ENCODE measurements around the gene ESR2. TPM values are rescaled to one million over a fixed set of nuclear protein-coding genes. Genes with fewer than 3 reads are reported as not detected.
"Not testable (repeated sequence)": the region's sequence is repeated elsewhere in the genome, so short reads cannot be mapped to it uniquely, and the experiment has no call there.

ESR2 gene
- total RNA-seq, 1 experiment from 2014 or later: not detected

DNA sequence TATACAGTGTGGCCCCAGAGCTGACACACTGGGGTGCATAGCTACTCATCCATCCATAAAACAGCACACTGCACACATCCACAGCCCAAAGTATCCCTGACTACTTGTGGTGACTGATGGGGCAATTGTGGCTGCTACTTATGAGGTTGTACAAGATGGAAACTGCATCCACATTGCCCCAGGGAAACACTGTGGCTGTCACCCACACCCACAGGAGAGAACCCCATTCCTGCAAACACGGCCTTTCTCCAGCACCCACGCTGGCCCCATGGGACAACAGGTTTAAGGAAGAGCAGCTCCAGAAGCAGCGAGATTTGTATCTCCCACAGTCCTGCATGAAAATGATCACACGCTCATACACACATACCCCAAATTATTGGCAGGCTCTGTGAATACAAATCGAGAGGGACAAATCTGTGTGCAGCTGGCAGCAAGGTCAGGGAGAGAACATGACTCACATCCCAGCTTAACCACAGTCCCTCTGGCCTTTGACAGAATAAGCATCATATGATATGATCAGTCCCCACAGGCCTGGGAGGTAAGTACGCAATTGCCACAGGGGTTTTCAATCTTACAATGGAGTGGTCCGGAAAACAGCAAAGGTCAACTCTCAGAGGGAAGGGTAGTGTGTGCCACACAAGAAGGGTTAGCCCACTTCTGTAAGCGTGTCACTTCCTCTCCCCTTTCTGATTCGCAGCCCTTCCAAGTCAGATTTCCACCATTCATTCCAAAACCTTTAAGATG, 61.9 kb downstream of the ESR2 start:
- no peak for DNase-seq (ENCODE audit: low spot score)
- in situ Hi-C loops (cut with HindIII; ENCODE audit: low sequenced_read_pairs): no loop called here

DNA sequence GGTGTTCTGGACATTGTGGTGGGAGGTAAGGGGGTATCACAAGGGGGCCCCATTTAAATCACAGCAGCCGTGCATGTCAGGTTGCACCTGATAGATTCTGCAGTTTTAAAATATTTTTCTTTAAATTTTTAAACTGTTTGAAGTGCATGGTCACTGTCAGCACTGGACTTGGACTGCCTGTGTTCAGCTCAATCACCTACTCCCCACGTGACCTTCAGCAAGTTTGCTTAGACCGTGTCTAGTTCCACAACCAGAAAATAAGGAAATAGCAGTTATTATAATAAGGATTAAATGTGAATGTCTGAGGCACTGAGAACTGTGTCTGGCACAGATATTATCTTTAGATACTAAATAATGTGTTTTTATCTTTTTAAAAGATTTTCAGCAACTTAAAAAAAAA, 64.7 kb downstream of the ESR2 start:
- DNase-seq (ENCODE audit: low spot score): no peak
- in situ Hi-C loops (cut with HindIII; ENCODE audit: low sequenced_read_pairs): no loop called here

DNA sequence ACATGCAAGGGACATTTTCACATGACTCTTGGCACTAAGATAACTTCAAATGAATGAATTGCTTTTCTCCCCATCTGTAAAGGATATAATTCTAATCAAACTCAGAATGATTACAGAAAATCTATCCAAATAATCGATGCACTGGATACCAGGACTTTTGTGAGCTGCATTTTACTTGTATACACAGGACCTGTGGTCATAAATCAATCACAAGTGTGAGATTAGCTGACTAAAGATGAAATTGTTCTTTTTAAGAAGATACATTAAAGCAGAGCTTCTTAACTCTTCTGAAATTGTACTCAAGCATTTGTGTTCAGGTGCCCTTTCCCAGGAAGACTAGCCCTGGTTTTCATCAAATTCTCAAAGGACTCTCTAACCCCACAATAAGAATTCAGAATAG, 66.3 kb downstream of the ESR2 start:
- DNase-seq (ENCODE audit: low spot score): no peak
- in situ Hi-C loops (cut with HindIII; ENCODE audit: low sequenced_read_pairs): no loop called here

DNA sequence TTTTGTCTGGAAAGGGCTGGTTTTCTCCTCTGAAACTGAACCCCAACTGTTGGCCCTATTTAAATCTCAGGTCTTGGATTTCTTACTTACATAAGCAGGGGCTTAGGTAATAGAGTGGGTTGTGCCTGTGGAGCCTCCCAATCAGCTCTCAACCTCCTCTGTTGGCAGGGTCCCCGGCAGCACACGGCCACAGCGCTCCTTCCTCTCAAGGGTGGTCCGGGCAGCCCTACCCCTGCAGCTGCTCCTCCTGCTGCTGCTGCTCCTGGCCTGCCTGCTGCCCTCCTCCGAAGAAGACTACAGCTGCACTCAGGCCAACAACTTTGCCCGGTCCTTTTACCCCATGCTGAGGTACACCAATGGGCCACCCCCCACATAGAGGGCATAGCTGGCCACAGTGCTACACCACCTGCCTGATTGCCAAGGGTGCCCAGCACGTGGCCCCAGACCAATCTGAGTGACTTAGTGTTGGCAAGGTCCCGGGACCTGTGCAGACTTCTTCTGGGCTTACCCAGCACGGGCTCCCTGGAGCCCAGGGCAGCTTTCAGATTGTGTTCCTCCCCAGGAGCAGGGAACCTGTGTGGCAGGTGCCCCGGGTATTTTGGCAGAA, 68.9 kb downstream of the ESR2 start:
- no peak for DNase-seq (ENCODE audit: low spot score)
- in situ Hi-C loops (cut with HindIII; ENCODE audit: low sequenced_read_pairs): no loop called here

DNA sequence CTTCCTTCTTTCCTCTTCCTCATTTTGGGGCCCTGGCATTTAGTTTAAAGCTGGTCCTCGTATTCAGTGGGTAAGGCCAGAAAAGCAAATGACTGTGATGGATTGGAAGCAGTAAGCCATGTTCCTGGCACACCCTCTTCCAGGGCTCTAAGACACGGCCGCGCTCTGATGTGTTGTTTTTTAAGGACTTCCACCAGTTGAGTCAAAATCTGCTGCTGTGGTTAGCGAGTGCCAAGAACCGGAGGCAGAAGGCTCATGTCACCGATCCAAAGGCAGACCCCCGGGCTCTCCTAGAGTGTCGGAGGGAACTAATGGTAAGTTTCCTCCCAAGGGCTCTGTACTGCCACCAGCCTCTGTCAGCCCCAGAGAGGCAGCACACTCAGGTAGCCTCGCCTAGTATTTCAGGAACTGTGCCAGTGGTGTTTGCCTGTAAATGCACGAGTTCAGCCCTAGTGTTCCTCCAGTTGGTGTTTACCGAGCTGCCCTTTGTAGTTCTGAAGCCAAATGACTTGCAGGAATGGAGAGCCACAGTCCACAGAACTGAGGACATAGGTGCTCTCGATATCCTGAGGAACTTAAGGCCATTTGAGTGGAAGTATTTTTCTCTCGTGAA, 72.7 kb downstream of the ESR2 start:
- in situ Hi-C loops (cut with HindIII; ENCODE audit: low sequenced_read_pairs): no loop called here
- DNase-seq (ENCODE audit: low spot score): no peak

DNA sequence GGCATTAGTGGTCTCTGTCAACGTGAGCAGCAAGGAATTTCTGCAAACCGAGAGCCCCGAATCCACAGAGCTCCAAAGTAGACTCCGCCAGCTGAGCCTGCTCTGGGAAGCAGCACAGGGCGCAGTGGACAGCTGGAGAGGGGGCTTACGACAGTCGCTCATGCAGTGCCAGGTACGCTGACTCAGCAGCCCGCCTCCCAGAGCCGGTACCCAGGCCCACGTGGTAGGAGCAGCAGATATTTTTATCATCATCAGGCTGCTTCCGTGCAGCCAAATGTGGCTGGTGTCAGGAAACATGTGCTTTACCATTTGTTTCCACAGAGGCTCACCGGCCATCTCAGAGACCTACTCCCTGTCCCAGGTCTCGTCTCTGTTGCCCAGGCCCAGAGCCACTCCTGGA, 73.7 kb downstream of the ESR2 start:
- in situ Hi-C loops (cut with HindIII; ENCODE audit: low sequenced_read_pairs): no loop called here
- no peak for DNase-seq (ENCODE audit: low spot score)

DNA sequence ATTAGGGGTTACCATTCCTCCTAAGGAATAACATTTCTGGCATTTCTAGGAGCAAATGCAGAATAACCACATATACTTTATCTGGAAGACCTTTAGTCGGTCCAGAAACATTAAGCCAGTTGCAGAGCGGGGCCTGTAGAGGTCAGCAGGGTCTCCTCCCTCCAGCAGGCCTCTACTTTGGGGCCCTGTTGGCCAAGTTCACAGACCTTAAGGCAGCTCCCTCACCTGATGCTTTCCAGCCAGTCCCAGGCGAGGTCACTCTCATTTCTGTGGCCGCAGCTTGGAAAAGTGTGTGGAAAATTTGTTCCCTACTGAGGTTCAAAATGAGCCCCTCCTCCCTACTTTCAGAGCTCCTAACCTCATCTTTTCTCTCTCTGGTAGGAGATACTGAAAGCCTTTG, 74.1 kb downstream of the ESR2 start:
- in situ Hi-C loops (cut with HindIII; ENCODE audit: low sequenced_read_pairs): no loop called here
- DNase-seq (ENCODE audit: low spot score): no peak

DNA sequence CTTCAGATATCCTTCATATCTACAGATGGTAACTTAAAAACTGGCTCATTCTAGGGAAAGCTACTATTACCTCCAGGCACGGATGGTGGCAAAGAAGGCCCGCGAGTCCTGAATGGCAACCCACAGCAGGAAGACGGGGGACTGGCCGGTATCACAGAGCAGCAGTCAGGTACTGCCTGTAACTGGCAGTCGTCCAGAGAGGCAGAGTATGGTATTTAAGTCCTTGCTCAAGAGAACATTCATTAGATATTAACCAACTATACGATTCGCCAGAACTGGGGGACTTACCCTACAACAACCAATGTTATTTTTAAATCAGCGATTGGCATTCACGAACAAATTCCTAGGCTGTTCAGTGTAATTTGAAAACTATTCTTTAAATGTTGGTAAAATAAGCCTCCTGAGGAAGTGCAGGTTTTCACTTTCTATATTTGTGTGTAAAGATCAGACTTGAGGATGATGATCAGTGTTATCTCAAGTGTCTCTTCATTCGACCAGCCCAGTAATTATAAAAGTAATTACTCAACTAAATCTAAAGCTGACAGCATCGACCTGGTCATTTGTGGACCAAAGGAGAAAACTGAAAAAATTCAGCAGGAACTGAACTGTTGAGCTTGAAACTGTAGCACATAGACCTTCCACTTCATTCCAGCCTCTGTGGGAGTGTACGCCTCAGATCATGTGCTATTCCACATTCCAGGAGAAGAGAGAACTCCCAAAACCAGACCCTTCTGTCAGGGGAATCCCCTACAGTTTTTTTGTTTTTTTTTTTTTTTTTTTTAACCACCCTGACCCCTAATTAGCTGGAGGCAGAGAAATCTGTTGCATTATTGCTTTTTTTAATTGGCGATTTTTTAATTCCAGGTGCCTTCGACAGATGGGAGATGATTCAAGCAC, 75.6 kb downstream of the ESR2 start:
- in situ Hi-C loops (cut with HindIII; ENCODE audit: low sequenced_read_pairs): no loop called here
- peak; percentile 65 for DNase-seq (ENCODE audit: low spot score)

DNA sequence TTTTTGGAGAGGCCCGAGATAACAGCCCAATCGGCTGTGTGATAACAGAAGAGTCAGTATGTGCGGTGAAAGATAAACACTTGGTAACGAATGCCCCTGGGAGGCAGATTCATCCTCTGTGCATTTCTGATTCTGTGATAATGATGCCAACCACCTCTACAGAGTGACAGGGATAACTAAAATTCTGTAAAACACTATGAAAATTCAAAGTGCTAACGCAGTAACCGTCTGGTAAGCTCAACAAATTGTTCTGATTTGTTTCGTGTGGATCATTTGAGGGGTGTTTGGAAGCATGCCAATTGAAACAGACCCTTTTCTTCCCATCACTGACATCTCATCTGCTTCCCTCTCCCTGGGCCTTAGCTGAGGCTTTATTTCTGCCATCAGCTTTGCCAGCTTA, 76.3 kb downstream of the ESR2 start:
- in situ Hi-C loops (cut with HindIII; ENCODE audit: low sequenced_read_pairs): no loop called here

DNA sequence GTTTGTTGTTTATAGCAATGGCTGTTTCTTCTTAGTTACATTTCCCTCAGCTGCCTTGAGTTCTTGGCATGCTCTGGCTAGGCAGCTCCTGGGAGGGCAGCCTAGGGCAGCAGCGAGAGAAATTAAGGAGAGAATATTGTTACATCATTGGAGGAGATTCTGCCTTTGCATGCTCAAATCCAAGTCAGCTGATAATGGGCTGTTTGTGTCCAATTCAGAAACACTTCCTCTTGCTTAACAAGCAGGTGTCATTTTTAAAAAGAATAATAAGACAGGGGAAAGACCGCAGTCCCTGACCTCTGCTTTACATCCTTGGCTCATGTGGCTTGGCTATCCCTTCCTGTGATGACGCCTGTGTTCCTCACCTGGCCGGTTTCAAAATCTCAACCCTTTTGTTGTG, 76.9 kb downstream of the ESR2 start:
- in situ Hi-C loops (cut with HindIII; ENCODE audit: low sequenced_read_pairs): no loop called here
- DNase-seq (ENCODE audit: low spot score): peak; percentile 45

More for the DNA sequence above, 76.3 kb downstream of the ESR2 start:
- DNase-seq (ENCODE audit: low spot score): no peak

DNA sequence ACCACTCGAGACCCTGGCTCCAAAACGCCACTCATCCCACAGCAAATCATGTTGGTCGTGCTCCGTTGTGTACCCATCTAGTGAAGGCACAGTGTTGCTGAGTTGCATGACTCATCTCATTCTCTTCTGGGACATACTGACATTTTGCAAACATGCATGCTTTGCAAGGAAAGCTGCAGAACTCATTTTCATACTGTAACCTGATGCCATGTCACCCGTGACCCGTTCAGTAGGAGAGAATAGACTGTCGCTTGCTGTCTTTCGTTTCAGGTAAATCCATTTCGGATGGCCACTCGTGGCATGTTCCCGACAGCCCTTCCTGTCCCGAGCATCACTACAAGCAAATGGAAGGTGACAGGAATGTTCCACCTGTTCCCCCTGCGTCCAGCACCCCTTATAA, 78.2 kb downstream of the ESR2 start:
- DNase-seq (ENCODE audit: low spot score): no peak
- in situ Hi-C loops (cut with HindIII; ENCODE audit: low sequenced_read_pairs): no loop called here

DNA sequence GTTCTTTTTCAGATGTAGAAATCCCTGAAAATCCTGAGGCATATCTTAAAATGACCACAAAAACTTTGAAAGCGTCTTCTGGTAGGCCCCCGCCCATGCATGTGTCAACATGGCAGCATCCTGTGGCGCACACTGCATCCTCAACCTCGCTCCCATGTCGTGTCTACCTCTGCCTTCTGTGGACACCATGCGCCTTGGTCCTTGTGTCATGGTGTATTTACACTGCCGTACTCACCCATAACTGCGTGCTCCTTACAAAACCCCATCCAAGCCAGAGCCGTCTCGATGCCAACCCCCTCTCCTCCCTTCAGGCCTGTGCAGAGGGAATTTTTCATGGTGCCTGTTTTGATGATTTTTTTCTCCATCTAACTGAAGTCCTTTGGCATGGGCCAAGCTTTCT, 78.9 kb downstream of the ESR2 start:
- DNase-seq (ENCODE audit: low spot score): no peak
- in situ Hi-C loops (cut with HindIII; ENCODE audit: low sequenced_read_pairs): no loop called here

DNA sequence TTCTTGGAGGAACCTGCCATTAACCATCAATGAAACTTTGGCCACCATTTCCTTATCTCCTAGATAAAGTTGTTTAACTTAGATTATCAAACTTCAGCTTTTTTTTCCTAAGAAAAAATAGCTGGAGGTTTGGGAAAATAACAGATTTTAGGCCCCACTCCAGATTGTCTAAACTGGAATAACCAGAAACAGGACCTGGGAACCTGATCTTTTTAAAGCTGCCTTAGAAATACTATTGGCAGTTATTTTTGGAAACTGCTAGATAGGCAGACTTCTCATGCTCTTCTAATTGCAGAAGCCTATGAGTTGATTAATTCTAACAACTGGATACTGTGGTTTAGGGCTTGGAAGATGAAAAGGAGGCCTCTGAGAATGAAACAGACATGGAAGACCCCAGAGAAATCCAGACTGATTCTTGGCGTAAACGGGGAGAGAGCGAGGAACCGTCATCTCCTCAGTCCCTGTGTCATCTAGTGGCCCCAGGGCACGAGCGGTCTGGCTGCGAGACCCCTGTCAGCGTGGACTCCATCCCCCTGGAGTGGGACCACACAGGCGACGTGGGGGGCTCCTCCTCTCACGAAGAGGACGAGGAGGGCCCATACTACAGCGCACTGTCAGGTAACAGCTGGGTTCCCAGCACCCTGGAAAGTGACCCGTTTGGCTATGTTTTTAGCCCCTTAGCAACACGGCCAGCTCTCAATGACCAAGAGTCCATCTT, 80.2 kb downstream of the ESR2 start:
- no peak for DNase-seq (ENCODE audit: low spot score)
- in situ Hi-C loops (cut with HindIII; ENCODE audit: low sequenced_read_pairs): no loop called here

DNA sequence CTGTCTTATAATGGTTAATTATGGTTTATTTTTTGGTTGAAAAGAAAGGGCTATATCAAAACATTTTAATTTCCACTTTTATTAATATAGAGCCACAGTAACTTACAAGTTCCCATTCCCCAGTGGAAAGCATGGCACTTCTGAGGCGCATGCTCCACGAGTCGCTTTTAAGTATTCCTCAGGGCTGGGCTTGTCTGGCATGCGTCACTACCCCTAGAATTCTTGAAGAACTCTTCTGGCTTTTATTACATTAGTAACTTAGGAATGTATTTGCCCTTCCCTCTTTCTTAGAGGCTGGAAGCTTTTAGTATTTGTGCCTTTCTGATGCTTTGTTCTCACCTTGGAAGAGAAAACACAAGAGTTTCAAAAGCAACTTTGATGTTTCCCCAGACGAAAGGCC, 81.1 kb downstream of the ESR2 start:
- in situ Hi-C loops (cut with HindIII; ENCODE audit: low sequenced_read_pairs): no loop called here
- DNase-seq (ENCODE audit: low spot score): no peak

DNA sequence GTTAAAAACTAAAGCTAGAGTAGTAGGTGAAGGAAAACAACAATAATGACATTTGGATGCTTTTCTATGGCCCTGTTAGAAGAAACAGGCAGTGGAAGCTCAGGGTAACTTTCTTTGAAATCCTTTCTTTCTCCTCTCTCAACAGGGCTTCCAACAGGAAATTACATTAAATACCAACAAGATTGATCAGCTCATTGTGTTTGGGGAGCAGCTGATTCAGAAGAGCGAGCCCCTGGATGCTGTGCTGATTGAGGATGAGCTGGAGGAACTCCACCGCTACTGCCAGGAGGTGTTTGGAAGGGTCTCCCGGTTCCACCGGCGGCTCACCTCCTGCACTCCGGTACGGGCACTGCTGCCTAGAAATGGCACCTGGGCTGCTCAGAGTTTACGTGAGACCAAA, 81.5 kb downstream of the ESR2 start:
- in situ Hi-C loops (cut with HindIII; ENCODE audit: low sequenced_read_pairs): no loop called here
- DNase-seq (ENCODE audit: low spot score): no peak

DNA sequence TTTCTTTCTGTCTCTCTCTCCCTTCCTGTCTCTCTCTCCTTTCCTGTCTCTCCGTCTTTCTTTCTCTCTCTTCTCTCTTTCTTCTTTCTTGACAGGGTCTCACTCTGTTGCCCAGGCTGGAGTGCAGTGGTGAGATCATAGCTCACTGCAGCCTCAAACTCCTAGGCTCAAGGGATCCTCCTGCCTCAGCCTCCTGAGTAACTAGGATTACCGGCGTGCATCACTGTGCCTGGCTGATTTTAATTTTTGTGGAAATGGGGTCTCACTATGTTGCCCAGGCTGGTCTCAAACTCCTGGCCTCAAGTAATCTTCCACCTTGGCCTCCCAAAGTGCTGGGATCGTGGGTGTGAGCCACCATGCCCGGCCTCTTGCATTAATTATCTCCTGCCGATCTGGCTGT, 83.3 kb downstream of the ESR2 start:
- in situ Hi-C loops (cut with HindIII; ENCODE audit: low sequenced_read_pairs); DNase-seq (ENCODE audit: low spot score): not testable (repeated sequence)

DNA sequence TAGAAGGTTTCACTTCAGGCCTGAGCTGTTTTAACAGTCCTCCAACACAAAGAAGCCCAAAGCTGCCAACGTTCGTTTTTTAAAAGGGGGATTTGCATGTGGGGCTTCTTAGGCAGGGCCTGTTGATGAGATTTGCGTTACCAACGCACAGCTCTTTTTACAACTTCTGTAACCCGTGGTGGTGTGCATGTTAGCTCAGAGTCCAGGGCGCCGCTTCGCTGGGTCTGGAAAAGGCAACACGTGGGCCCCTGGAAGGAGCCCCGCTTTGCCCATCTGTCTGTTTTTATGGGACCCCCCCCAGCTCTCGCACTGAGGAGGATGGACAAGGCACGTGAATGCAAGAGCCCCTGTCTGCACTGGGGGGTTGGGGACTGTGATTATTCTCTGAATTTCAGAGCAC, 84.0 kb downstream of the ESR2 start:
- in situ Hi-C loops (cut with HindIII; ENCODE audit: low sequenced_read_pairs): no loop called here
- DNase-seq (ENCODE audit: low spot score): no peak

DNA sequence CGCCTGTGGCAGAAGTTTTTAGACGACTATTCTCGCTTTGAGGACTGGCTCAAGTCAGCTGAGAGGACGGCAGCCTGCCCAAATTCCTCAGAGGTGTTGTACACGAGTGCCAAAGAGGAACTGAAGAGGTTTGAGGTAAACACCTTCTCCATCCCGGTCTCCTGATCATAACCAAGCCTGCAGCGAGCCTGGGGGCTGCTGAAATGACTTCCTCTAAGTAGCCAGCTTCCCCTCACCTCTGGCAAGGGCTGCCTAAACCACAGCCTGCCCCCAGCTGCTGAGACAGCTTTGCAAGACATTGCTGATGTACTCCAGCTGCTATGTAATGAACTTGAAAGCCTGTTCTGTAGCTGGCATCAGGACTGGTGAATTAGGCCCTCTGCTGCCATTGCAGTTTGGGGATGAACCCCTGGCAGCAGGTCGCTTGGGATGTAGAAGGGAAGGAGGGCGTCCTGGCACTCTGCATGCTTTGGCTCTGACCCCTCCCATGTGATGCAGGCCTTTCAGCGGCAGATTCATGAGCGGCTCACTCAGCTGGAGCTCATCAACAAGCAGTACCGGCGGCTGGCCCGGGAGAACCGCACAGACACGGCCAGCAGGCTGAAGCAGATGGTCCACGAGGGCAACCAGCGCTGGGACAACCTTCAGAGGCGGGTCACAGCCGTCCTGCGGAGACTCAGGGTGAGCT, 84.6 kb downstream of the ESR2 start:
- DNase-seq (ENCODE audit: low spot score): peak; percentile 83
- in situ Hi-C loops (cut with HindIII; ENCODE audit: low sequenced_read_pairs): no loop called here

DNA sequence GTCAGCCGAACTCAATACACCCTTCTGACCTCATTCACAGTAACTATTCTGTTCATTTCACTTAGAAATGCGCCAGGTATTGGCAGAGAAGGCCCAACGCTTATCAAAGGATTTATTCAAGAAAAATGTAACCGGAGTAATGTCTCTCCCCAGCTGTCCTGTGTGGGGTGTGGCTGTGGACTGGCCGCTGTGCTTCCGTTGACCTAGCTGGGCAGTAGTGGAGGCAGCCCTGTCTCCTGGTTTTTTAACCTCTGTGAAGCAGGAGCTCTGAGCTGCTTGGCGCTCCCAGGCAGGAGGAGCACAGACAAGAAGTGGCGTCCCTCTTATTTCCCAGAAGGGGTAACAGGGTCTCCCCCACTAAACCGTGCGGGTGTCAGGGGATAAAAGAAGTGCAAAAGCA, 85.2 kb downstream of the ESR2 start:
- DNase-seq (ENCODE audit: low spot score): no peak
- in situ Hi-C loops (cut with HindIII; ENCODE audit: low sequenced_read_pairs): no loop called here
